Measurements from ENCODE around the gene SP1. TPM values are rescaled to one million over a fixed set of nuclear protein-coding genes. Genes with fewer than 3 reads are reported as not detected.
"Not testable (repeated sequence)": the region's sequence is repeated elsewhere in the genome, so short reads cannot be mapped to it uniquely, and the experiment has no call there.

The SP1 gene
- total RNA-seq, 2 donors from 2014 or later, result 50.9 to 65.6 TPM

- no peaks in the 10 kb centered on the region for H3K27me3 ChIP-seq (replicated peaks; ENCODE audit: insufficient read depth)
- H3K9me3 ChIP-seq, result no peaks in the 10 kb centered on the region
- no peak overlapping the region for H3K4me3 ChIP-seq
- H3K36me3 ChIP-seq, result no peaks in the 10 kb centered on the region
- no peak for ATAC-seq (ENCODE audit: insufficient number of reproducible peaks, low FRiP score, low read depth)
- no peak overlapping the region for H3K27ac ChIP-seq
- no peak for DNase-seq (ENCODE audit: low spot score)
- no peak for TF ChIP-seq CTCF (IDR thresholded peaks at IDR 0.05)
- no peaks in the 10 kb centered on the region for H3K4me1 ChIP-seq (ENCODE audit: control insufficient read depth in 1 of 2, low read depth in 2 of 2)
Measured at GRCh38 chr12:53430116-53430515, 50.1 kb downstream of the SP1 start.

GRCh38 chr12:53431187-53431586 is 51.2 kb downstream of the SP1 start:
- no peaks in the 10 kb centered on the region for H3K36me3 ChIP-seq
- H3K27me3 ChIP-seq (replicated peaks; ENCODE audit: insufficient read depth), result no peaks in the 10 kb centered on the region
- no peak overlapping the region for H3K4me3 ChIP-seq
- ATAC-seq (ENCODE audit: insufficient number of reproducible peaks, low FRiP score, low read depth) (no peak), DNase-seq (ENCODE audit: low spot score) (no peak)
- H3K9me3 ChIP-seq, result no peaks in the 10 kb centered on the region
- no peak for TF ChIP-seq CTCF (IDR thresholded peaks at IDR 0.05)
- no peak overlapping the region for H3K27ac ChIP-seq
- no peaks in the 10 kb centered on the region for H3K4me1 ChIP-seq (ENCODE audit: control insufficient read depth in 1 of 2, low read depth in 2 of 2)

DNA sequence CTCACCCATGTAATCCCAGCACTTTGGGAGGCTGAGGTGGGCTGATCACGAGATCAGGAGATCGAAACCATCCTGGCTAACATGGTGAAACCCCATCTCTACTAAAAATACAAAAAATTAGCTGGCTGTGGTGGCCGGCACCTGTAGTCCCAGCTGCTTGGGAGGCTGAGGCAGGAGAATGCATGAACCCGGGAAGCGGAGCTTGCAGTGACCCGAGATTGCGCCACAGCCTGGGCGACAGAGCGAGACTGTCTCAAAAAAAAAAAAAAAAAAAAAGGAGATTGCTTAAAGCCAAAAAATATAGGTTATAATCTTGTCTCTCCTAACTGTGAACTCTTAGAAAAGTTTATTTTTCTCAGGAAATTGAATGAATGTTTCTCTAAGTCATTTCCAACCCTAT is 55.4 kb downstream of the SP1 start:
- H3K4me1 ChIP-seq (ENCODE audit: control insufficient read depth in 1 of 2, low read depth in 2 of 2); H3K27ac ChIP-seq; H3K36me3 ChIP-seq; H3K4me3 ChIP-seq; ATAC-seq (ENCODE audit: insufficient number of reproducible peaks, low FRiP score, low read depth); H3K9me3 ChIP-seq; DNase-seq (ENCODE audit: low spot score); H3K27me3 ChIP-seq (replicated peaks; ENCODE audit: insufficient read depth): not testable (repeated sequence)

- ATAC-seq (ENCODE audit: insufficient number of reproducible peaks, low FRiP score, low read depth); H3K27ac ChIP-seq; H3K36me3 ChIP-seq; DNase-seq (ENCODE audit: low spot score); H3K27me3 ChIP-seq (replicated peaks; ENCODE audit: insufficient read depth); H3K4me3 ChIP-seq; H3K9me3 ChIP-seq: not testable (repeated sequence)
- H3K4me1 ChIP-seq (ENCODE audit: control insufficient read depth in 1 of 2, low read depth in 2 of 2), result peaks cover 15 to 16% of the 10 kb centered on the region in 2 donors
Measured at GRCh38 chr12:53439582-53439981, 59.6 kb downstream of the SP1 start.

DNA sequence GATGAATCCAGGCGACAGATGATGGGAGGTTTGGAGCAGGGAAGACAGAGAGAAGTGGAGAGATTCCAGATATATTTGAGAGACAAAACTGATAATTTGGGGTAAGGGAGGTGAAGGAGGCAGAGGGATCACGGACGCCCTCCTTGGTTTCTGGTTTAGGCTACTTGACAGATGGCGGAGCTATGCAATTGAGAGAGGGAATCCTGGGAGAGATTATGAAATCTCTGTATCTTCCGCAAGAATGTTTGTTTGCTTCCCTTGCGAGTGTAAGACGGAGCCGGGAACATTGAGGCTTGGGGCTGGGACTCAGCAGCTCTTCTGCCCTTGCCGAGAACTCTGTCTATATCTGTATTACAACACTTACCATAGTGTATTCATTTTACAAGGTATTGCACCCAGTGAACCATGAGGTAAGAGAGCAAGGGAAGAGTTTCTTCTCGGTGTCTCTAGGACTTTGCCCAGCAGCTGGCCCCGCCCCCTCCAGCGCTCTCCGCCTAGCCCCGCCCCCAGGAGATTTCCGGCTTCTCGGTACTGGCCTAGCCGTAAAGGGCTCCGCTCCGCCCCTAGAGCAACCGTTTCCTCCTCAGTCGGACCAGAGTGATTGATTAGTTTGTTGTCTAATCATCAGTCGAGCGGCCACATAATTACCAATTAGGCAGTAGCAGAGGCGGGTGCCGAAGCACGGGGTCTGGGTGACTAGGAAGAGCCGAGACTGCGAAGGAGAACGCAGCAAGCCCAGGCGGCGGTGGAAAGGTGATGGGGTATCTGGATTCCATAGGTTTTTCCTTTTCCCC is 61.3 kb downstream of the SP1 start, which contains the start of gene PRR13:
Gene PRR13, plus strand, starts transcription at position 695 of the 794 bp plus-strand sequence. CDS start 981 bp downstream, outside the sequence.
- peak within 1 kb of the TSS; percentile 86 to 96 for H3K27ac ChIP-seq
- H3K4me1 ChIP-seq (ENCODE audit: control insufficient read depth in 1 of 2, low read depth in 2 of 2), result peaks cover 15 to 16% of the 10 kb centered on the region in 2 donors
- DNase-seq (ENCODE audit: low spot score) (peak; percentile 99), ATAC-seq (ENCODE audit: insufficient number of reproducible peaks, low FRiP score, low read depth) (peak; percentile 100)
- peaks cover 11% of the 10 kb centered on the region for H3K36me3 ChIP-seq
- no peaks in the 10 kb centered on the region for H3K9me3 ChIP-seq
- no peak for TF ChIP-seq CTCF (IDR thresholded peaks at IDR 0.05)
- peak within 1 kb of the TSS; percentile 79 for H3K4me3 ChIP-seq
- H3K27me3 ChIP-seq (replicated peaks; ENCODE audit: insufficient read depth), result no peaks in the 10 kb centered on the region

GRCh38 chr12:53443955-53444354 is 64.0 kb downstream of the SP1 start:
- ATAC-seq (ENCODE audit: insufficient number of reproducible peaks, low FRiP score, low read depth) (no peak), DNase-seq (ENCODE audit: low spot score) (no peak)
- TF ChIP-seq CTCF (IDR thresholded peaks at IDR 0.05), result no peak
- no peaks in the 10 kb centered on the region for H3K27me3 ChIP-seq (replicated peaks; ENCODE audit: insufficient read depth)
- H3K4me3 ChIP-seq, result no peak overlapping the region
- H3K9me3 ChIP-seq, result no peaks in the 10 kb centered on the region
- peaks cover 15 to 16% of the 10 kb centered on the region in 2 donors for H3K4me1 ChIP-seq (ENCODE audit: control insufficient read depth in 1 of 2, low read depth in 2 of 2)
- H3K36me3 ChIP-seq, result peaks cover 22% of the 10 kb centered on the region
- no peak overlapping the region for H3K27ac ChIP-seq

GRCh38 chr12:53444593-53445325 is 64.8 kb downstream of the SP1 start:
- H3K4me1 ChIP-seq (ENCODE audit: control insufficient read depth in 1 of 2, low read depth in 2 of 2), result peaks cover 15 to 16% of the 10 kb centered on the region in 2 donors
- peaks cover 22% of the 10 kb centered on the region for H3K36me3 ChIP-seq
- not testable (repeated sequence) for H3K27ac ChIP-seq; DNase-seq (ENCODE audit: low spot score); ATAC-seq (ENCODE audit: insufficient number of reproducible peaks, low FRiP score, low read depth); H3K27me3 ChIP-seq (replicated peaks; ENCODE audit: insufficient read depth); H3K4me3 ChIP-seq; H3K9me3 ChIP-seq

Measured in thoracic aorta (tissue), 2 donors.